Peyer's patch (tissue), 4 donors: ENCODE results near the gene FERD3L. TPM values are rescaled to one million over a fixed set of nuclear protein-coding genes. Genes with fewer than 3 reads are reported as not detected.
A peak's percentile ranks its signal among the peaks of the same experiment; 100 is the strongest.

Experiments
- DNase-seq, 3 donors: peaks; one replicate each; pipeline ENCODE4 v3.0.0-alpha.2; 2017 to 2019
- H3K27ac ChIP-seq, 4 donors: fragments of 200-600 bp; sonication (generic); one replicate each; pipeline ENCODE4 v1.5.1; 2016 to 2019
- H3K27me3 ChIP-seq, 2 donors: fragments of 200-600 bp; sonication (generic); one replicate each; pipeline ENCODE4 v1.5.1; 2019
- H3K36me3 ChIP-seq, 3 donors: fragments of 200-600 bp; sonication (generic); one replicate each; pipeline ENCODE4 v1.5.1; 2016 to 2019
- H3K4me1 ChIP-seq, 4 donors: fragments of 200-600 bp; sonication (generic); one replicate each; pipeline ENCODE4 v1.5.1; 2016 to 2019
- H3K4me3 ChIP-seq, 4 donors: fragments of 200-600 bp; sonication (generic); 1 replicate in 3 of 4; 2 replicates in 1 of 4; pipeline ENCODE4 v1.5.1; 2016 to 2019; ENCODE audit warnings: mild to moderate bottlenecking in 1 of 4
- H3K9me3 ChIP-seq, 4 donors: fragments of 200-600 bp; sonication (generic); one replicate each; pipeline ENCODE4 v1.5.1; 2016 to 2019; ENCODE audit warnings: mild to moderate bottlenecking in 1 of 4
- CTCF ChIP-seq, 6 experiments: fragments of 450-650 bp in 4 of 6; fragments of 200-600 bp in 2 of 6; sonication (generic) in 1 of 6; IDR thresholded peaks; one replicate each; pipeline ENCODE4 v1.5.1; 2017 to 2019; ENCODE audit warnings: antibody characterized with exemption in 6 of 6, mild to moderate bottlenecking in 3 of 6, moderate library complexity in 1 of 6
- POLR2A ChIP-seq, 2 donors: fragments of 450-650 bp; IDR thresholded peaks; one replicate each; pipeline ENCODE4 v1.5.1; 2017; ENCODE audit warnings: antibody characterized with exemption in 2 of 2, mild to moderate bottlenecking in 2 of 2, moderate library complexity in 2 of 2
- total RNA-seq, 4 donors: library from RNA; depleted of rRNA; stranded (reverse); fragments of >200 nt; gene quantifications; one replicate each; pipeline ENCODE4 v1.1.0, GENCODE V29; 2016

FERD3L gene
- total RNA-seq, 4 donors from 2014 or later = not detected

- Histone ChIP-seq H3K27ac (peak overlapping the region in 1 of 4 donors; percentile 13), H3K36me3 (no peaks in the 10 kb centered on the region), H3K9me3 (no peaks in the 10 kb centered on the region), H3K4me3 (peak overlapping the region in 2 of 4 donors; percentile 28 to 34), H3K4me1 (peaks cover 0 to 14% (median 0%) of the 10 kb centered on the region in 4 donors), H3K27me3 (peaks cover 0 to 15% of the 10 kb centered on the region in 2 donors)
- DNase-seq = no peak
- no peak for TF ChIP-seq CTCF (IDR thresholded peaks at IDR 0.05)
- no peak for TF ChIP-seq POLR2A (IDR thresholded peaks at IDR 0.05)
Observed at GRCh38 chr7:19107356-19108146, 37.7 kb downstream of the FERD3L start.

GRCh38 chr7:19107081-19107355 lies 38.2 kb downstream of the FERD3L start:
- Histone ChIP-seq H3K9me3 (no peaks in the 10 kb centered on the region), H3K36me3 (no peaks in the 10 kb centered on the region), H3K27me3 (peaks cover 0 to 15% of the 10 kb centered on the region in 2 donors), H3K4me1 (peaks cover 0 to 14% (median 0%) of the 10 kb centered on the region in 4 donors), H3K27ac (no peak overlapping the region), H3K4me3 (peak overlapping the region in 1 of 4 donors; percentile 28)
- DNase-seq = no peak
- TF ChIP-seq CTCF (IDR thresholded peaks at IDR 0.05) (no peak), POLR2A (IDR thresholded peaks at IDR 0.05) (no peak)

- H3K9me3 ChIP-seq = no peaks in the 10 kb centered on the region
- H3K27ac ChIP-seq = no peak overlapping the region
- no peak for DNase-seq
- H3K36me3 ChIP-seq = no peaks in the 10 kb centered on the region
- peak overlapping the region in 1 of 4 donors; percentile 2 for H3K4me3 ChIP-seq
- no peak for TF ChIP-seq CTCF (IDR thresholded peaks at IDR 0.05)
- TF ChIP-seq POLR2A (IDR thresholded peaks at IDR 0.05) = no peak
- peaks cover 0 to 15% of the 10 kb centered on the region in 2 donors for H3K27me3 ChIP-seq
- H3K4me1 ChIP-seq = peaks cover 0 to 14% (median 0%) of the 10 kb centered on the region in 4 donors
Observed at GRCh38 chr7:19106241-19107080, 38.8 kb downstream of the FERD3L start.

- Histone ChIP-seq H3K4me3 (no peak overlapping the region), H3K9me3 (no peaks in the 10 kb centered on the region), H3K27ac (no peak overlapping the region), H3K36me3 (no peaks in the 10 kb centered on the region), H3K27me3 (peaks cover 0 to 15% of the 10 kb centered on the region in 2 donors), H3K4me1 (peaks cover 0 to 14% (median 0%) of the 10 kb centered on the region in 4 donors)
- TF ChIP-seq CTCF (IDR thresholded peaks at IDR 0.05) = no peak
- TF ChIP-seq POLR2A (IDR thresholded peaks at IDR 0.05) = no peak
- DNase-seq = no peak
Observed at GRCh38 chr7:19105546-19105945, 39.7 kb downstream of the FERD3L start.

DNA sequence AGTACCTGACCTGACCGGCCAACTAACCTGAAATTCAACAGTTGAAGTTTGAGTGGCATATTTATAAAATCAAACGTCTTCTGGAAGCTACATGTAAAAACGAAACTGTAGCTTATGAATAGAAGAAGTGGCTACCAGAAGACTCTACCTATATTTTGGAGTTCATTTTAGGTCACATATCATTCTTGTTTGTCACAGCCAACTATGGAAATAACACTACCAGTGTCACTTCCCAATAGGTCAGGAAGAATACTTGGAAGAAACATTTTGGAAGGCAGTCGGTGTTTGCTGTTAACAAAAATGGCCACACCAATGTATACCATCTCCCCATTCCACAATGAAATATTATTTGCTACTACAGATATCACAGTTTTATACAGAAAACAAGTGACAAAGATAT lies 40.4 kb downstream of the FERD3L start:
- TF ChIP-seq POLR2A (IDR thresholded peaks at IDR 0.05) (no peak), CTCF (IDR thresholded peaks at IDR 0.05) (no peak)
- H3K36me3 ChIP-seq = no peaks in the 10 kb centered on the region
- H3K27ac ChIP-seq = no peak overlapping the region
- DNase-seq = no peak
- peaks cover 0 to 15% of the 10 kb centered on the region in 2 donors for H3K27me3 ChIP-seq
- peaks cover 0 to 14% (median 0%) of the 10 kb centered on the region in 4 donors for H3K4me1 ChIP-seq
- H3K4me3 ChIP-seq = no peak overlapping the region
- no peaks in the 10 kb centered on the region for H3K9me3 ChIP-seq
